ENCODE measurements around the gene CDK6.

CDK6 gene

DNA sequence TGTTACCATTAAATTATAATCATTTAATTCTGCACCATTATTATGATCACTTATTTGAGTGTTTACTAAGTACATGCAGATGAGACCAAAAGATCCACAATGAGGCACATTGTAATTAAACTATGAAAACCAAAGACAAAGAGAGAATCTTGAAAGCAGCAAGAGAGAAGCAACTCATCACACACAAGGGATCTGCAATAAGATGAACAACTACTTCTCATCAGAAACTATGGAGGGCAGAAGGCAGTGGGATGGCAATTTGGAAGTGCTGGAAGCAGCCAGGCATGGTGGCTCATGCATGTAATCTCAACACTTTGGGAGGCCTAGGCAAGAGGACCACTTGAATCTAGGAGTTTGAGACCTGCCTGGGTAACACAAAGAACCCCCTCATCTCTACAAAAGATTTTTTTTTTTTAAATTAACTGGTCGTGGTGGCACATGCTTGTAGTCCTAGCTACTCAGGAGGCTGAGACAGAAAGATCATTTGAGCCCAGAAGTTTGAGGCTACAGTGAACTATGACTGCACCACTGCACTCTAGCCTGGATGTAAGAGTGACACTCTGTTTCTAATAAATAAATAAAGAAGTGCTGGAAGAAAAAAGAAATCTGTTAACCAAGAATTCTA, 47.7 kb downstream of the CDK6 start:
- DNase-seq = no peak

DNA sequence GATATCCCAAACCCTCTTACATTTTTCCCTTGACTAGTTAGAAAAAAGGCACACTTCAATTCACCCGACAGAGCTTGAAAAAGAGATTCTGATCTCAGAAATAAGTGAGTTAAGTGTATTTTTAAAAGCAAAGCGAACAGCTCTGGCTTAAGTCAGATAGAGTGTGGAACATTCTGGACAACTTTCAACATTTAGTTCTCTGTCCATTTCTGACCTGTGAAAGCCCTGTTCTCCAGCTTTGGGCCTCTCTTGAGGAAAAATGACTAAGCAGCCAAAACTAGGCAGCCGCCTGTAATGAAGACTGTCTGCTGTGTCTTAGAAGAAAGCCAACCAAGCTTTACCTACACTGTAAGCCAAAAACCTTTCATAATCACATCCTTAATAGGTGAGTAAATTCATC, 50.5 kb downstream of the CDK6 start:
- no peak for DNase-seq

DNA sequence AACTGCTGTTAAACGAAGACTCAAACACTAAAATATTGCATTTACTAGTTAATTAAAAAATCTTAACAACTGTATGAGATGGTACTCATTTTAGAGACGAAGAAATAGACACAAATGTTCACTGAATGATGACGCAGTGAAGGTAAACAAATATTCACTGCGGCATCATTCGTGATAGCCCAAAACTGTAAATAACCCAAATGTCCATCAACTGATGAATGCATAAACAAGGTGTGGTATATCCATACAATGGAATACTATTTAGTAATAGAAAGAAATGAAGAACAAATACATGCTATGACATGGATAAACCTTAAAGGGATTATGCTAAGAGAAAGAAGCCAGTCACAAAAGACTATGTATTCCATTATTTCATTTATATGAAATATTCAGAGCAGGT, 51.4 kb downstream of the CDK6 start:
- no peak for DNase-seq

DNA sequence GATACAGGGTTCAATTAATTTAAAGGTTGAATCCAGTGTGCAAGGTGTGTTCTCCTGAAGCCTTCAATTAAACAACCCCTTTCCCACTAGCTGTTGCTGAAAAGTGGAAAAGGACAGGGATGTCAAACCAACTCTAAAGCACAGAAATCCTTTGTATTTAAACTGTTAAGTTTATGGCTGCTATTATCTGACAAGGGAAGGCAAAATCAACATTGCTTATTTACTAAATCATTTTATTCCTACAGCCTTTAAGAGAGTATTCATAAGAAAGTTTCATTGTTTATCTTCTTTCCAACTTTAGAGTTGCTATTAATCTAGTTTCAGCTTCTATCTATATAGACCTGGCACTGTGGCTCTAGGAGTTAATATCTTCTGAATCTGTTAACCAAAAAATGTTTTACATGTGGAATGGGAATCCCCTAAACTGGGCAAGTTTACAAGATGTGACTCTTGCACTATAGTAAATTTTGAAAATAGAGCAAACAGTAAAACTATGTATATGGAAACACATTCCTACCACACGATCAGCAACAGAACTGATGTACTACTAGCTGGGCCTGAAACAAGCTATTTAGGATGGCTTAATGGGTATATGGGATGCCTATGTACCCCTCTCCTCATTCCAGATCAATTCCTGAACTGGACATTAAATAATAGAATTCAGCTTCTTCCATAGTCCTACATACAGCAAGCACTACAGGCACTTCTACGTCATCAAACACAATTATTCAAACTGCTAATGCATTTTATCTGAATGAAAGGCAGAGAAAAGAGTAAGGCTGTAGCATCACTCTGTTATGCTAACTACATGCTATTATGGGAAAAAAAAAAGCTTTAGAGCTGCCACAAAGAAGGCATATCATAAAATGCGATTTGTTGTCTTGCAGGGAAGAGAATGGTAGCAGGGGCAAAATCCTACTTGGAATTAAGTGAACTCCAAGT, 52.8 kb downstream of the CDK6 start:
- DNase-seq = no peak

DNA sequence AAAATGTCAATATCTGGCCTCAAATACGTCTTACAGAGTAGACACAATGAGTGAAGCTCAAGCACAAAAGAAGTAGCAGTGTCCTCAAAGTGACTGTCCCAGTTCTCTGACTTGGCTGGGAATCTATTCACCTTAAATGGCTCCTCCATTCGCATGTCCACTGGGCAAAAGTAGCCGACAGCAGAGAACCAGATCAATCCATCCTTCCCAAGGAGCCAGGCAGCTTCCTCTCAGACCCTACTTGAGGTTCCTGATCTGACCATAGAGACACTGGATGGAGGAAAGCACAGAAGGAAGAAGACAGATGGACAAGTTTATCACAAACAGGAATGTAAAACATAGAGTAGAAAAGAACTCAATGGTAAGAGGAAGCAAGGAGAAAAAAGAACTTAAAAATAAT, 53.5 kb downstream of the CDK6 start:
- DNase-seq = no peak

DNA sequence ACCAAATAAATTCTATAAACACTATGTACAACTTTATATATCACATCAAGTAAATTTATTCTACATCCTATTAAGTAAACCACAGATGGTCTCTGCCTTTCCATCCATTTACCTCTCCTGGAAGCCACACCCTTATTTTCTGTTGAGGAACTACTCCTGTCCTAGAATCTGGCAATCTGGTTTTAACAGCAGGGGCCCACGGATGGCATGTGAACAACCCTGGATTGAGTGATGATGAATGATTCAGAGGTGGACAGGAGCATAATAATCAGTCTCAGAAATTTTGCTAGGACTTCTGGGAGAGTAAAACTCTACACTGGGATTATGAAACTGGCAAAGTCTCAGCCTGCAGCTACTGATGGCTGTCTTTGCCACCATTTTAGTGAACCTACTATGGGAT, 54.1 kb downstream of the CDK6 start:
- no peak for DNase-seq

DNA sequence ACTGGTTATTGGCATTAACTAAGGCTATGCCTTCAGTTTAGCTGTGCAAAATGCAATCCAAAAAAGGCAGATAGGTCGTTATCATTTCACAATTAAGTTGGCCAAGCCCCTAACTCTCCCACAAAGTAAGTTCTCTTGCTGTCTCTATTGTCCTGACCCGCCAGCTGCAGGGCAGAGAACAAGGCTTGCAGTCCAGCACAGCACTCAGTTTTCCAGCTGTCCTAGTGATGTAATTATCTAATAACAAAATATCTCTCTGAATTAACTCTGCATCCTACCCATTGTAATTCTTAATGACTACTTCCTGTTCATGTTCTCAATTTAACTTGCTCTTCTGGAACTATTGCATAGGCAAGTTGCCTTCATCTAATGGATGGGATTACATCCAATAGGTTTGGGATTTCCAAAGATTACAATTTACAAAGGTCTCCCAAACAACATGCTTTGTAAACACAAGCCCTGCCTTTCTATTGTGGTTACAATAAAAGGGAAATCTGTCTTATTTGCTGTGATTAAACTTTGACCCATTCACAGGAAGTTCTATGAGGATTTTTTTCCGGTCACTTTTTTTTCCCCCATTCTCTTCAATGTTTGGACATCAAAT, 55.2 kb downstream of the CDK6 start:
- DNase-seq = no peak

DNA sequence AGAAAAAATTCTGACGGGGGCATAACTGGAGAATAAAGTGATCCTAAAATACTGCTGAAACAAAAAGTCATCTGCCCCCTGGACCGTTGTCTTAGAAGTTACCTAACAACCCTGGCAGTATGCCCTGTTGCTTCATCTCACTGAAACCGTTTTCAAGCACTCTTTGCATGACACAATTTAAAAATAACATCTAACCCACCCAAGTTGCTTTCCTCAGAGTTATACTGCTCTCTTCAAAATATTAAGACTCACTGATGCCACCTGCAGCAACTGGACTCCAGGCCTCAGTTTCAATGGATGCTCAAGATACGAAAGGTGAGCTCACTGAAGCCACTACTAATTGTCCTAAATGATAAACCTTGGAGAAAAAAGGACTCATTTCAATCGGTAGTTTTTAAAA, 57.4 kb downstream of the CDK6 start:
- no peak for DNase-seq

DNA sequence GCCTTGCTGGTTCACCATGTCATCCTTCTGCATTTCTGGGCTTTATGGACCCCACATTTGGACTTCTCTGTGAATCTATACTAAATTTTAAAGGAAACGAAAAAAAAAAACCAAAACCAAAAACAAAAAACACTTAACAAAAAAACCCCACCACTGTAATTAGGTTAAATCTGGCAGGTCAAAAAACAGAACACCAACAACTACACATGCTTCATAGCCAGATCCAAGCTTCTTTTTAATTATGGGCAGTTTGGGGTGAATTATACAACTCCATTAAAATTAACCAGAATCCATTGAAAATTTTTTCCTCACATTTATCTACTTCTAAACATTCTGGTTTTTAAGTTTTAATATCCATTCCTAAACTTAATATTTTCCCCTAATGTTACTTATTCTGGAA, 58.4 kb downstream of the CDK6 start:
- DNase-seq = no peak

DNA sequence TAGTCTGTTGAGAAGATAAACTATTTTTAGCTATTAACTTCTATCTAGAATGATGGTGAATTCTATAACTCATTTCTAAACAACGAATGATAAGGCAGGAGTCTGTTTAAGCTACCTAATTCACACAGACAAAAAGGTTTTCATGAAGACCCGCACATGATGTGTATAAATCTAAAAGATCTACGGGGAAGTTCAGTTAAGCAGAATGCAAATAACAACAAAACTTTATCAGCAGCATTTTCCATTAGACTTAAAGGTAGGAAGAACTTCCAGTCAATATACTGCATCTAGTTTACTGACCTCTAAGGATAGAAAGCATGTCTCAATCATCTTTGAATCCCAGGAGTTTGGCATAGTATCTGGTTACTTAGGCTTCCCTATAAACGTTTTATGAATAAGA, 62.6 kb downstream of the CDK6 start:
- no peak for DNase-seq

DNA sequence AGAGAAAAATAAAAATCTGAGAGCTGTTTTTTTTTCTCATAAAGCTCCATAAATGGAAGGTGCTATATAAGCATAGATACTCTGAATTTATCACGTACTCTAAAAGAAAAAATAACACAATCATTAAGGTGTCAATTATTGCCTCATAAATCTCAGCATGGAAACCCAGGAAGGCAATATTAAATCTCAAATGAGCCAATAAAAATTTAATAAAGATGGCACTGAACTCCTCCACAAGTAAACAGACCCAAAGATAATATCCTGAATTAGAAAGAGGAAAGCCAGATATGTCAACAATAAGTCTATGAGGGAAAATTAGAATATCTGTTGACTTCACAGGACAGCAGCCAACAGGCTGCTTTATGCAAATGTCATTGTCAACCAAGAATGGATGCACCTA, 66.5 kb downstream of the CDK6 start:
- no peak for DNase-seq

DNA sequence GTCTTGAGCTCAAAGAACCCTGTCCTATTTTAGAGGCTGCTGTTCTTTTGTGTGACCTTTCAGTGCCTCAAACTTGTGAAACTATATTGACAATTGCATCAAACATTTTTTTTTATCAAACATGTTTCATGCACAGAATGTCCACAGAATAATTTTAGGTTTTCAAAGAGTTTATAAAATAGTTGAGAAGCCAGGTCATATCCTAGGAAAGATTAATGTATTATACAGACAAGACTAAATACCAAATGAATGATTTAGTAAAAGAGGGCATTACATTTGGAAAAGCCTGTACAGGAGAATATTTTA, 67.0 kb downstream of the CDK6 start:
- DNase-seq = no peak

DNA sequence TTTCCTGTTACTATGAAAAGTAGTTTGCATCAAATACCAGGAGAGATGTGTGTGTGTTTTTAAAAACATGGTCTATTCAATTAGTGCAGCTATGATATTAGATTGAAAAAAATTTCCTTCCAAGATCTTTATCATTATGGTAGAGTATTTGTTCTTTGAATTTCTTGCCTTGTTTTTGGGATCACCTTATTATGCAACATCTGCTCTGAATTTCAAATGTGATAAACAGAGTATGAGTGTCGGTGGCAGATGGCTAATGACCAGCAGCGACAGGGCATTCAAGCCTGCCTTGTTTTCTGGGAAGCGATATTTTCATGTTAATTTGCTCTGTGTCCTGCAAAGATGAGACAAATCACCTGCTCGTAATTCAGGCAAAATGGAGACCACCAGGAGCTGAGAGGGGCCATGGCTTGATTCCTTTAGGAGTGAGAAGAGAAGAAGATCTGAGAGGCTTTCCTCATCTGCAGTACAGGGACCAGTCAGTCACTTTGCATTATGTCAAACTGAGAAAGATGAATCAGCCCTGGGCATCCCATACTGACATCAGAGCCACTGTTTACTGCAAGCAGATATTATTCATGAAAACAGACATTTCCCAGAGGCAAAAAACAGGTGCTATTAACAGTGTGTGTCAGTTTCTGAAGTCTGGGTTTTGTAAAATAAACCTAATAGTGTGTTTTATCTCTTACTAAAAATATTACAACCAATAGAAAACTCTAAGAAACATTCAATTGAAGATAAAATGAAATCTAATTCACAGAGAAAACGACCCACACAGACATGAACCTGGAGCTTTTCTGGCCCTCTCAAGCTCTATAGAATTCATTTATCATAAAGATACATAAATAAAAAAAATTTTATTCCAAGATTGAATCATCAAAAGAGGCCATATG, 67.6 kb downstream of the CDK6 start:
- no peak for DNase-seq

DNA sequence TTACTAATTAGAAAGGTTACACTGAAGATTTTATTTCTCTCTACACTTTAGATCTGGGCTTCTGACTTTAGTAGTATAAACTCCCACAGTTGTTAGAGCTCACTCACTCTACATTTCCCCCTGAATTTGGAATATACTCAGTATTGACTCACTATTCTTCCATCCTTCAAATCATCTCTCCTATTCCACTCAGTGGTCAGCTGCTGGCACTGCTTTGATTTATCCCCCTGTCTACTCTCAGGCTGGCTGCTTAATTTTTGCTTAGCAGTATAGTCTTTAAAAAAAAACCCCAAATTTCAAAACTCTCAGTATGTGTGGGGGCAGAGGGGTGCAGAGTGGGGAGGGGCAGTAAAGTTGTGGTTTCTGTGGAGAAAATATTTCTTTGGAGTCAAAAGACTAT, 68.9 kb downstream of the CDK6 start:
- DNase-seq = no peak

DNA sequence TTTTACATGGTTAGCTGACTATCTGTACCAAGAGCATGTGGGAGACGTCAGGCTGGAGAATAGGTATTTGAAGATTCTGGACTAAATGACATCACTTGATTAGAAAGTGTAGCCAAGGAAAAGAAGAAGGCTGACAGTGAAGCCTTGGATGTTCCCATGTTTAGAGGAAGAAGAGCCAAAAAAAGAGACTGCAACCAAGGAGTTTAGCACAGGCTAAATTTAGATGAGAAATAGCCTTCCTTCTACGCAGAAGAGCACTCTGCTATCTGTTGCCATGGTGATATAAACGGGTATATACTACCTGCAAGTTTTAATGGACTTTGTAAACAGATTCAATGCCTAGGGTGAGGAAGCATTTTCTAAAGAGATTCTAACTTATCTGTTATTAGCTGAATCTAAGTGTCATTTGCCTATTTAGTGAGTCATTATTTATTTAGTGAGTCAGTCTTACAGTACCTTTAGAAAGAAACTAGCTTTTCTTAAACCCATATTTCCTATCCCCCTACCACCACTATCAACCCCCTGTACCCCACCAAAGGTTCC, 69.8 kb downstream of the CDK6 start:
- no peak for DNase-seq

DNA sequence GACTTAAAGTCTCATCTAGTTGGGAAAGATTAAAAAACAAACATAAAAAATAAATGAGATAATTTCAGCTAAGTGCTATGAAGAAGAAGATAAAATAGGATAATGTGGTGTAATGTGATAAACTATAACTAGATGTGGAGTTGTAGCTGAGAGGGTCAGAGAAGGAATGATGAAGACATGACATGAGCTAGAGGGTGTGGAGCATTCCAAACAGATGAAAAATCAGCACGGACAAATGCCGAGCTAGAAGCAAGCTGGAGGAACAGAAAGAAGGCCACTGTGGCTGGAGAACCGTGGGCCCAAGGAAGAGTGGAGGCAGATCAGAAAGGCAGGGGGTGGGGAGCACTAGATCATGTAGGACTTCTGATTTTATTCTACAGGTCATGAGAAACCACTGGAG, 70.6 kb downstream of the CDK6 start:
- no peak for DNase-seq

DNA sequence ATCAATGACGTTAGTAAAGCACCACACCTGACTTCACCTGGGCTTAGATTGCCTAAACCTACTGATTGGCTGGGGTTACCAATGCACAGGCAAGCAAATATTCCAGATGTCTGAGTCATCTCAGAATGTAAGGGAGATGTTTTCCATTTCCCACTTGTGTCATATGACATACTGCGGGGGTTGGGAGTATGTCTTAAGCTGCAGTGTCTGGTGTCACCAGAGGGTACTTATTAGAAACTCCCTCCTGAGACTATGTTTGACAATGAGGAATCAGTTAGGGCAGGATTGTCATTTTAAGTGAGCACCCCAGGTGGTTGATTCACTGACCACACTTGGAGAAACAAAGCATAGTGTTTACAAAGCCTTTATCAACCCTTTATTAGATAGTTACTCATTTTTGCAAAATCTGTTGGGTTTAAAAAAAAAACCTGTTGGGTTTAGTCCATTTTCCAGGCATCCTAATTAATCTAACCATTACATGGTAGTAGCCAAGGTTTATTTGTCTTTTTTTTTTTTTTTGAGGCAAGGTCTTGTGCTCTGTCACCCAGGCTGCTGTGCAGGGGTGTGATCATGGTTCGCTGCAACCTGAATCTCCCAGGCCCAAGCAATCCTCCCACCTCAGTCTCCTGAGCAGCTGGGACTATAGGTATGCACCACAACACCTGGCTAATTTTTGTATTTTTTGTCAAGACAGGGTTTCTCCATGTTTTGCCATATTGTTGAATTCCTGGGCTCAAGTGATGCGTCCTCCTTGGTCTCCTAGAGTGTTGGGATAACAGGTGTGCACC, 72.5 kb downstream of the CDK6 start:
- no peak for DNase-seq

DNA sequence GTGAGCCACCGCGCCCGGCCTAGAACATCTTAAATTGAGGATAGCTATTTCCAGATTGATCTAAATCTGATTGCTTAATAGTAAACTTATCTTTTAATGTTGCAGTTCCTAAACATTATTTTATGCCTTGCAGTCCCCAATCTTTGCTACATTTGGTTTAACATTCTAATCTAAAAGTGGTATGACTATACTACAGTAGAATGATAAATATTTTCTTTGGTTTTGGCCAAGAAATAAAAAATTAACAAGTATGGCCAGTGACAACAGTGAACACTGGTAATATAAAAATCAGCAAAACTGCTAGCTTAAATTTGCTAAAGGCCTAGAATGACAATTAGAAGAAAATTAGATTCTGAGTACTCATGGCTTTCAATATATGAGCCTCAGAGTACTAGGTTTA, 73.5 kb downstream of the CDK6 start:
- DNase-seq = no peak

DNA sequence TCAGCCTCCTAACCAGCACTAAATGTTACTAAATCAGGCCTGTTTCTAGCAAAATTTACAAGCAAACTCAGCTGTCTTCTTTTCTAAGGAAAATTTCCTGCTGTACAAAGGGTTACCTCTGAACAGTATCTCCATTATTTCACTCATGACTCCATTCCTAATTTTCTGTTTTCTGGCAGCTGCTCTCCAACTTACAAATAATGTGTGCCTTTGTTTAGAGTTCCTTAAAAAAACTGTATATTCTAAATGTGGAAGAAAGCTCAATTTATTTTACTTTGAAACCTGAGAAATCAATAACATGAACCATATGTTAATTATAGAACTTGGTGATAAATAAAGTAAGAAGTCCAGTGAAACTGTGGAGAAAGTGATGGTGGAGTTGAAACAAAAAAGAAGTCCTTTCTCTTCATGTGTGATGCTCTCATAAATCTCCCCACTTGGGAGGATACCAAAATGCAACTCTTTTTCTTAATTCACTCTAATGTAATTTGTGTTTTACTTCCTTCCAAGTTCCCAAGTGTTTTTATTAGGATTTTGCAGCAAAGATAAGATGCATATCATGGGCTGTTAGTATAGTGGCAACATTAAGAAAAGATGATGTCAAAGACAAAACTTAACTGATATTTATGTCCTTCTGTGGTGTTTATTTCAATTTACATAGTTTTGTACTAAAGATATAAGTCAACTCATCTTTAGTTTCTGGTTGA, 74.8 kb downstream of the CDK6 start:
- no peak for DNase-seq

DNA sequence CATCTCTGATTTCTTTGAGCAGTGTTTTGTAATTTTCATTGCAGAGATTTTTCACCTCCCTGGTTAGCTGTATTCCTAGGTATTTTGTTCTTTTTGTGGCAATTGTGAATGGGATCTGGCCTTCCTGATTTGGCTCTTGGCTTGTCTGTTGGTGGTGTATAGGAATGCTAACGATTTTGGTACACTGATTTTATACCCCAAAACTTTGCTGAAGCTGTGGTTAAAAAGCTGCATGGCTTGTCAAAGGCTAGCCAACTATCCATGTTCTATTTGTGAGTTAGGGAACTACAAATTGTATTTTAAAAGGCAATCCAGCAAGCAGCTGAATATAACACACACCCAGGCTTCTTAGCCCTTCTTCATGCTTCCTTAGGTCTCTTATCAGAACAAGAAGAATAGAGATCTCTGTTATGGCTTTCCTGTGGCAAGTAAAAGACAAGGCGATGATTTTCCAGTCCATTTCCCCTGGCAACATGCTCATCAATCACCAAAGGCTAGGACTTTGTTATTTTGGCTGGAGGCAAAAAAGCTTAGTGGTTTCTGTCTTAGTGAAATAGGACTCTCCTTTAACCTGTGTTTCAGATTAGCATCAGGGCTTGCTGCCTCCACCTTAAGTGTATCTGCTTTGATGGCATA, 77.5 kb downstream of the CDK6 start:
- DNase-seq = no peak

DNA sequence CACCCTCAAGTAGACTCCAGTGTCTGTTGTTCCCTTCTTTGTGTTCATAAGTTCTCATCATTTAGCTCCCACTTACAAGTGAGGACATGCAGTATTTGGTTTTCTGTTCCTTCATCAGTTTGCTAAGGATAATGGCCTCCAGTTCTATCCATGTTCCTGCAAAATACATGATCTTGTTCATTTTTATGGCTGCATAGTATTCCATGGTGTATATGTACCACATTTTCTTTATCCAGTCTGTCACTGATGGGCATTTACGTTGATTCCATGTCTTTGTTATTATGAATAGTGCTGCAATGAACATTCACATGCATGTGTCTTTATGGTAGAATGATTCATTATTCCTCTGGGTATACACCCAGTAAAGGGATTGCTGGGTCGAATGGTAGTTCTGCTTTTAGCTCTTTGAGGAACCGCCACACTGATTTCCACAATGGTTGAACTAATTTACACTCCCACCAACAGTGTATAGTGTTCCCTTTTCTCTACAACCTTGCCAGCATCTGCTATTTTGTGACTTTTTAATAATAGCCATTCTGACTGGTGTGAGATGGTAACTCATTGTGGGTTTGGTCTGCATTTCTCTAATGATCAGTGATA, 79.0 kb downstream of the CDK6 start:
- DNase-seq = peak in 1 of 2 donors; percentile 30
